GM23338 (cell line): ENCODE measurements around the gene TPST1. TPM values are rescaled to one million over a fixed set of nuclear protein-coding genes. Genes with fewer than 3 reads are reported as not detected.

Source experiments
- ATAC-seq: fragments of 200-7000 bp; cut with Tn5 transposase; 3 replicates; pipeline ENCODE4 v1.9.1; 2020
- DNase-seq: peaks from one replicate; pipeline ENCODE4 v3.0.0-alpha.2; 2015; ENCODE audit warnings: low spot score
- H2AFZ ChIP-seq: fragments of 200-600 bp; sonication (generic); 2 replicates; pipeline ENCODE4 v1.8.0; 2016; ENCODE audit warnings: antibody characterized with exemption, mild to moderate bottlenecking, moderate library complexity
- H3F3A ChIP-seq: fragments of 200-600 bp; sonication (generic); replicated peaks from 2 replicates; pipeline ENCODE4 v1.8.0; 2017; ENCODE audit warnings: antibody characterized with exemption, mixed run types, low read depth
- H3K27ac ChIP-seq: fragments of 200-600 bp; sonication (generic); 2 replicates; pipeline ENCODE4 v1.6.1; 2016; ENCODE audit warnings: low read depth
- H3K27me3 ChIP-seq: fragments of 200-600 bp; sonication (generic); 2 replicates; pipeline ENCODE4 v1.8.0; 2016; ENCODE audit warnings: mild to moderate bottlenecking, mixed run types, moderate library complexity; ENCODE audit not compliant: insufficient read depth
- H3K36me3 ChIP-seq: fragments of 200-600 bp; sonication (generic); 2 replicates; pipeline ENCODE4 v1.8.0; 2016; ENCODE audit warnings: mild to moderate bottlenecking; ENCODE audit not compliant: insufficient read depth
- H3K4me1 ChIP-seq: fragments of 200-600 bp; sonication (generic); 2 replicates; pipeline ENCODE4 v1.8.0; 2016; ENCODE audit warnings: mild to moderate bottlenecking, moderate library complexity; ENCODE audit not compliant: insufficient read depth
- H3K4me2 ChIP-seq: fragments of 200-600 bp; sonication (generic); 2 replicates; pipeline ENCODE4 v1.7.1; 2017; ENCODE audit warnings: mixed run types
- H3K4me3 ChIP-seq: fragments of 200-600 bp; sonication (generic); 2 replicates; pipeline ENCODE4 v1.6.1; 2016; ENCODE audit warnings: mixed run types
- H3K79me2 ChIP-seq: fragments of 200-600 bp; sonication (generic); replicated peaks from 2 replicates; pipeline ENCODE4 v1.8.0; 2017; ENCODE audit warnings: mild to moderate bottlenecking; ENCODE audit not compliant: insufficient read depth
- H3K9me2 ChIP-seq: fragments of 200-600 bp; sonication (generic); 2 replicates; pipeline ENCODE4 v1.8.0; 2017; ENCODE audit not compliant: insufficient read depth
- H4K20me1 ChIP-seq: fragments of 200-600 bp; sonication (generic); replicated peaks from 2 replicates; pipeline ENCODE4 v1.8.0; 2017; ENCODE audit warnings: mild to moderate bottlenecking; ENCODE audit not compliant: insufficient read depth
- H3K27ac Mint-ChIP-seq: 2 replicates; pipeline ENCODE4 v1.8.0; 2020; ENCODE audit warnings: inconsistent platforms, mild to moderate bottlenecking, moderate library complexity, mixed read lengths
- H3K27me3 Mint-ChIP-seq: 3 replicates; pipeline ENCODE4 v1.8.0; 2022; ENCODE audit warnings: low read depth, mild to moderate bottlenecking, moderate library complexity, mixed read lengths, inconsistent platforms; ENCODE audit not compliant: insufficient read depth, poor library complexity
- H3K36me3 Mint-ChIP-seq: 3 replicates; pipeline ENCODE4 v1.8.0; 2021; ENCODE audit warnings: low read depth, mild to moderate bottlenecking, inconsistent platforms, moderate library complexity, mixed read lengths
- H3K4me1 Mint-ChIP-seq: 3 replicates; pipeline ENCODE4 v1.8.0; 2020; ENCODE audit warnings: mild to moderate bottlenecking, inconsistent platforms, mixed read lengths
- H3K4me3 Mint-ChIP-seq: 3 replicates; pipeline ENCODE4 v1.8.0; 2021; ENCODE audit warnings: moderate library complexity, mild to moderate bottlenecking, inconsistent platforms, mixed read lengths
- H3K9me3 Mint-ChIP-seq: 3 replicates; pipeline ENCODE4 v1.8.0; 2020; ENCODE audit warnings: moderate library complexity, mild to moderate bottlenecking, inconsistent platforms, mixed read lengths
- CTCF ChIP-seq, 2 experiments: fragments of 200-600 bp in 1 of 2; sonication (generic) in 1 of 2; conservative IDR thresholded peaks; 2 replicates each; pipeline versions ENCODE4 v1.5.1 to v1.6.1; 2016 to 2017; ENCODE audit warnings: antibody characterized with exemption in 2 of 2, low read depth in 2 of 2, mild to moderate bottlenecking in 2 of 2, moderate library complexity in 1 of 2
- EZH2 ChIP-seq: fragments of 200-600 bp; sonication (generic); IDR thresholded peaks from one replicate; pipeline ENCODE4 v1.8.0; 2017; ENCODE audit warnings: antibody characterized with exemption, mild to moderate bottlenecking, low read depth; ENCODE audit not compliant: unreplicated experiment
- EZH2phosphoT487 ChIP-seq: fragments of 200-600 bp; sonication (generic); IDR thresholded peaks from one replicate; pipeline ENCODE4 v1.8.1; 2018; ENCODE audit warnings: antibody characterized with exemption; ENCODE audit not compliant: unreplicated experiment
- JUNB ChIP-seq: IDR thresholded peaks from one replicate; pipeline ENCODE4 v1.6.1; 2016; ENCODE audit warnings: antibody characterized with exemption; ENCODE audit not compliant: unreplicated experiment
- NANOG ChIP-seq: IDR thresholded peaks from 2 replicates; pipeline ENCODE4 v1.6.1; 2016; ENCODE audit warnings: antibody characterized with exemption, borderline replicate concordance
- POLR2AphosphoS5 ChIP-seq: IDR thresholded peaks from 2 replicates; pipeline ENCODE4 v1.6.1; 2016; ENCODE audit warnings: antibody characterized with exemption, low read depth
- REST ChIP-seq: IDR thresholded peaks from one replicate; pipeline ENCODE4 v1.6.1; 2018; ENCODE audit warnings: antibody characterized with exemption; ENCODE audit not compliant: unreplicated experiment
- STAT1 ChIP-seq: IDR thresholded peaks from one replicate; pipeline ENCODE4 v1.6.1; 2016; ENCODE audit warnings: antibody characterized with exemption; ENCODE audit not compliant: unreplicated experiment
- ZNF114 ChIP-seq: fragments of 250-450 bp; sonication (Bioruptor Pico); IDR thresholded peaks from 2 replicates; pipeline ENCODE4 v1.5.0; 2020; ENCODE audit warnings: mild to moderate bottlenecking, moderate library complexity
- ZNF331 ChIP-seq: fragments of 250-450 bp; sonication (Bioruptor Pico); IDR thresholded peaks from 2 replicates; pipeline ENCODE4 v1.5.0; 2020; ENCODE audit warnings: low read depth, mild to moderate bottlenecking, moderate library complexity
- ZNF462 ChIP-seq: fragments of 250-450 bp; sonication (Bioruptor Pico); IDR thresholded peaks from 2 replicates; pipeline ENCODE4 v1.5.0; 2020; ENCODE audit warnings: mild to moderate bottlenecking, moderate library complexity
- polyA plus RNA-seq: library from polyadenylated mRNA; unstranded; fragments of >200 nt; fragmentation: Nextera tagmentation; extraction: Ambion mirVana; gene quantifications from 2 replicates; pipeline ENCODE4 v1.2.1, GENCODE V29; 2016
- total RNA-seq: library from RNA; depleted of rRNA; stranded (reverse); fragments of >200 nt; shearing (Covaris generic); gene quantifications from 2 replicates; pipeline ENCODE4 v1.2.3, GENCODE V29; 2014

TPST1 gene
- total and polyA plus RNA-seq, 2 experiments from 2014 or later, result 10.7 to 19.2 TPM

- no peak overlapping the region for H3K4me2 ChIP-seq
- H3K9me2 ChIP-seq, result no peaks in the 10 kb centered on the region; the same call in 1 of the 2 replicates
- no peak for DNase-seq
- ATAC-seq, result no peak
- H3F3A ChIP-seq, result no peaks in the 10 kb centered on the region
- H3K36me3 ChIP-seq, result no peaks in the 10 kb centered on the region
- H3K27ac ChIP-seq, result no peak overlapping the region
- no peak overlapping the region for H3K4me3 ChIP-seq
- H3K4me3 Mint-ChIP-seq, result no peak overlapping the region
- H3K79me2 ChIP-seq, result peaks cover 16% of the 10 kb centered on the region
- TF ChIP-seq CTCF (conservative IDR thresholded peaks at IDR 0.05; ENCODE audit: low read depth in 2 of 2) (no peak), ZNF331 (no peak), EZH2phosphoT487 (no peak), REST (no peak), ZNF462 (CRISPR knock-in tag) (no peak), STAT1 (no peak), ZNF114 (CRISPR knock-in tag) (no peak), POLR2AphosphoS5 (no peak), EZH2 (no peak), JUNB (no peak), NANOG (no peak)
- no peaks in the 10 kb centered on the region for H3K27me3 ChIP-seq
- H3K27ac Mint-ChIP-seq, result no peak overlapping the region
- no peak overlapping the region for H2AFZ ChIP-seq
- H4K20me1 ChIP-seq, result 0 out of 2 replicates have a peak, but pooled peaks cover 4% of the 10 kb centered on the region
- H3K36me3 Mint-ChIP-seq, result no peaks in the 10 kb centered on the region
- peaks cover 13% of the 10 kb centered on the region for H3K4me1 Mint-ChIP-seq
- H3K27me3 Mint-ChIP-seq, result peaks cover 1% of the 10 kb centered on the region
- H3K4me1 ChIP-seq, result peaks cover 15% of the 10 kb centered on the region; the same call in 1 of the 2 replicates
- no peaks in the 10 kb centered on the region for H3K9me3 Mint-ChIP-seq
Observed at GRCh38 chr7:66255534-66256100, 50.5 kb downstream of the TPST1 start.
